Left lung (tissue), 10 donors: ENCODE results near the gene INHA. TPM values are rescaled to one million over a fixed set of nuclear protein-coding genes. Genes with fewer than 3 reads are reported as not detected.

Experiments
- ATAC-seq: fragments of 200-7000 bp; cut with Tn5 transposase; one replicate; pipeline ENCODE4 v1.9.1; 2020; ENCODE audit warnings: moderate library complexity
- DNase-seq, 4 donors: peaks; one replicate each; pipeline ENCODE4 v3.0.0-alpha.2; 2013 to 2020
- H3K27ac ChIP-seq, 2 donors: fragments of 200-600 bp; sonication (generic) in 1 of 2; one replicate each; pipeline versions ENCODE4 v1.5.0 to v1.8.0; 2020 to 2021
- H3K27me3 ChIP-seq, 2 donors: fragments of 200-600 bp; sonication (generic) in 1 of 2; one replicate each; pipeline versions ENCODE4 v1.5.0 to v1.8.0; 2020 to 2021
- H3K36me3 ChIP-seq, 2 donors: fragments of 200-600 bp; sonication (generic) in 1 of 2; one replicate each; pipeline versions ENCODE4 v1.5.0 to v1.8.0; 2020 to 2021
- H3K4me1 ChIP-seq, 2 donors: fragments of 200-600 bp; one replicate each; pipeline ENCODE4 v1.8.0; 2021
- H3K4me3 ChIP-seq, 2 donors: fragments of 200-600 bp; sonication (generic) in 1 of 2; one replicate each; pipeline versions ENCODE4 v1.5.0 to v1.8.0; 2020 to 2021; ENCODE audit warnings: mild to moderate bottlenecking in 1 of 2
- H3K9me3 ChIP-seq, 2 donors: fragments of 200-600 bp; sonication (generic) in 1 of 2; one replicate each; pipeline versions ENCODE4 v1.5.0 to v1.8.0; 2020 to 2021
- CTCF ChIP-seq, 2 donors: fragments of 200-600 bp; sonication (generic) in 1 of 2; IDR thresholded peaks; one replicate each; pipeline versions ENCODE4 v1.5.0 to v1.8.0; 2021; ENCODE audit warnings: antibody characterized with exemption in 2 of 2
- intact Hi-C, 2 donors: fragments of 100-400 bp; cut with DNase I; formaldehyde crosslinking; loops; one replicate each; pipeline versions ENCODE4 v1.11.2 to v1.14.2; 2022
- polyA plus RNA-seq, 6 donors: library from polyadenylated mRNA; unstranded; fragments of 120-200 nt; gene quantifications; one replicate each; pipeline ENCODE4 v1.2.1, GENCODE V29; 2013; ENCODE audit not compliant: insufficient read length in 6 of 6
- total RNA-seq, 2 donors: library from RNA; stranded (reverse); fragmentation: NEBNext Ultra II Directional; extraction: Animal tissue kit (Norgen Biotek cat#: 25700); gene quantifications; one replicate each; pipeline ENCODE4 v1.2.1, GENCODE V29; 2021
- donor health status: DM: no; HTN: yes; CAD: no.
- donor health status: DM: no; HTN: no; CAD: no.

INHA gene
- total and polyA plus RNA-seq, 8 donors = 0.37 to 1.9 (median 1.0) TPM

DNA sequence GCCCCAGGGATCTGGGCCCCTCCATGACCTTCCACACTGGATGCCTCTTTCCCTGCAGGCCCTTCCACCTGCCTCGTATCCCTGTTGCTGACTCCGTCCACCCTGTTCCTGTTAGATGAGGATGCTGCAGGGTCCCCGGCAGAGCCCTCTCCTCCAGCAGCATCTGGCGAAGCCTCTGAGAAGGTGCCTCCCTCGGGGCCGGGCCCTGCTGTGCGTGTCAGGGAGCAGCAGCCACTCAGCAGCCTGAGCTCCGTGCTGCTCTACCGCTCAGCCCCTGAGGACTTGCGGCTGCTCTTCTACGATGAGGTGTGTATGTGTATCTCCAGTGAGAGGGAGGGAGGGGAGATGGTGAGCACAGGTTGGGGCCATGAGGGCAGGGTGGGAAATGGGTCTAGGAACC, 42.9 kb downstream of the INHA start:
- intact Hi-C loops = no loop called here
- Histone ChIP-seq H3K9me3 (no peaks in the 10 kb centered on the region), H3K4me3 (no peak overlapping the region), H3K27me3 (no peaks in the 10 kb centered on the region), H3K4me1 (no peaks in the 10 kb centered on the region), H3K27ac (no peak overlapping the region), H3K36me3 (peaks cover 0 to 56% of the 10 kb centered on the region in 2 donors)
- no peak for DNase-seq
- TF ChIP-seq CTCF (IDR thresholded peaks at IDR 0.05) = no peak
- ATAC-seq = no peak

DNA sequence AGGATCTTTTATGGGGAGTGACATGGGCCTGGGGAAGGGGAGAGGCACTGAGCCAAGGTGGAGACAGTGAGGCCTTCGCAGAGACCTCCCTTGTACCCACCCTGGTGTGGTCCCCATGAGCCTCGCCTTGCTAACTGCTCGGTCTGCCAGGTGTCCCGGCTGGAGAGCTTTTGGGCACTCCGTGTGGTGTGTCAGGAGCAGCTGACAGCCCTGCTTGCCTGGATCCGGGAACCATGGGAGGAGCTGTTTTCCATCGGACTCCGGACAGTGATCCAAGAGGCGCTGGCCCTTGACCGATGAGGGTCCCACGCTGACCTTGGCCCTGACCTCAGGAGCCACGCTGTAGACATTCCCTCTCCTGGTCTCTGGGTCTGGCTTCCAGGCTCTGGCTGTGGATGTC, 43.8 kb downstream of the INHA start:
- ATAC-seq (no peak), DNase-seq (no peak)
- intact Hi-C loops = no loop called here
- Histone ChIP-seq H3K4me3 (no peak overlapping the region), H3K9me3 (no peaks in the 10 kb centered on the region), H3K4me1 (no peaks in the 10 kb centered on the region), H3K27ac (no peak overlapping the region), H3K36me3 (peaks cover 0 to 47% of the 10 kb centered on the region in 2 donors), H3K27me3 (no peaks in the 10 kb centered on the region)
- TF ChIP-seq CTCF (IDR thresholded peaks at IDR 0.05) = no peak

GRCh38 chr2:219616550-219616949, 44.4 kb downstream of the INHA start:
- Histone ChIP-seq H3K36me3 (peaks cover 0 to 42% of the 10 kb centered on the region in 2 donors), H3K27me3 (no peaks in the 10 kb centered on the region), H3K4me1 (no peaks in the 10 kb centered on the region), H3K4me3 (no peak overlapping the region), H3K9me3 (no peaks in the 10 kb centered on the region), H3K27ac (no peak overlapping the region)
- no peak for TF ChIP-seq CTCF (IDR thresholded peaks at IDR 0.05)
- no peak for DNase-seq
- ATAC-seq = no peak
- intact Hi-C loops = no loop called here

GRCh38 chr2:219618733-219619122, 46.6 kb downstream of the INHA start:
- no peak for ATAC-seq
- H3K4me3 ChIP-seq = no peak overlapping the region
- intact Hi-C loops = no loop called here
- H3K9me3 ChIP-seq = no peaks in the 10 kb centered on the region
- no peak overlapping the region for H3K27ac ChIP-seq
- no peak for TF ChIP-seq CTCF (IDR thresholded peaks at IDR 0.05)
- DNase-seq = no peak
- H3K4me1 ChIP-seq = no peaks in the 10 kb centered on the region
- H3K27me3 ChIP-seq = no peaks in the 10 kb centered on the region
- peaks cover 0 to 28% of the 10 kb centered on the region in 2 donors for H3K36me3 ChIP-seq

- H3K27ac ChIP-seq = no peak overlapping the region
- no peaks in the 10 kb centered on the region for H3K4me1 ChIP-seq
- ATAC-seq = no peak
- peaks cover 0 to 23% of the 10 kb centered on the region in 2 donors for H3K36me3 ChIP-seq
- no peaks in the 10 kb centered on the region for H3K27me3 ChIP-seq
- no peaks in the 10 kb centered on the region for H3K9me3 ChIP-seq
- no peak overlapping the region for H3K4me3 ChIP-seq
- TF ChIP-seq CTCF (IDR thresholded peaks at IDR 0.05) = no peak
- DNase-seq = no peak
- intact Hi-C loops = no loop called here
These were observed 47.1 kb downstream of the INHA start for GRCh38 chr2:219619235-219619634.
